H9 (cell line): ENCODE measurements around the gene MED22. TPM values are rescaled to one million over a fixed set of nuclear protein-coding genes. Genes with fewer than 3 reads are reported as not detected.

Experiments used
- DNase-seq: peaks from one replicate; pipeline ENCODE4 v3.0.0-alpha.2; 2017
- H2AFZ ChIP-seq: one replicate; pipeline ENCODE4 v1.6.1; 2013; ENCODE audit warnings: mild to moderate bottlenecking, low read length, control low read depth, moderate library complexity
- H2AK5ac ChIP-seq: 2 replicates; pipeline ENCODE4 v1.6.1; 2013; ENCODE audit warnings: low read length, control low read depth, mixed read lengths; ENCODE audit not compliant: insufficient read length
- H2BK120ac ChIP-seq: one replicate; pipeline ENCODE4 v1.6.1; 2013; ENCODE audit warnings: low read depth, mild to moderate bottlenecking, low read length, control low read depth, inconsistent platforms; ENCODE audit not compliant: poor library complexity, severe bottlenecking
- H2BK12ac ChIP-seq: 2 replicates; pipeline ENCODE4 v1.6.1; 2013; ENCODE audit warnings: low read length, control low read depth, mixed read lengths, low read depth; ENCODE audit not compliant: insufficient read length
- H2BK15ac ChIP-seq: 2 replicates; pipeline ENCODE4 v1.6.1; 2013; ENCODE audit warnings: low read depth, low read length, control low read depth
- H2BK20ac ChIP-seq: one replicate; pipeline ENCODE4 v1.6.1; 2013; ENCODE audit warnings: low read depth, mild to moderate bottlenecking, low read length, control low read depth, inconsistent platforms; ENCODE audit not compliant: poor library complexity, severe bottlenecking
- H2BK5ac ChIP-seq: 2 replicates; pipeline ENCODE4 v1.6.1; 2013; ENCODE audit warnings: low read length, control low read depth, mixed read lengths; ENCODE audit not compliant: insufficient read length
- H3K14ac ChIP-seq: 2 replicates; pipeline ENCODE4 v1.6.1; 2013; ENCODE audit warnings: low read length, control low read depth; ENCODE audit not compliant: insufficient read depth
- H3K18ac ChIP-seq: 2 replicates; pipeline ENCODE4 v1.6.1; 2013; ENCODE audit warnings: low read depth, mild to moderate bottlenecking, mixed read lengths, low read length, control low read depth; ENCODE audit not compliant: insufficient read length
- H3K23ac ChIP-seq: 2 replicates; pipeline ENCODE4 v1.6.1; 2013; ENCODE audit warnings: low read length, control low read depth, mixed read lengths, low read depth; ENCODE audit not compliant: insufficient read length
- H3K23me2 ChIP-seq: 2 replicates; pipeline ENCODE4 v1.6.1; 2013; ENCODE audit warnings: low read depth, mild to moderate bottlenecking, mixed read lengths, low read length, control low read depth; ENCODE audit not compliant: insufficient read length, poor library complexity, severe bottlenecking
- H3K27ac ChIP-seq: 2 replicates; pipeline ENCODE4 v1.5.1; 2013; ENCODE audit warnings: low read length, control low read depth, mixed read lengths, low read depth; ENCODE audit not compliant: insufficient read length
- H3K27me3 ChIP-seq: 2 replicates; pipeline ENCODE4 v1.6.1; 2013; ENCODE audit warnings: low read length, control low read depth, inconsistent platforms; ENCODE audit not compliant: insufficient read depth
- H3K4ac ChIP-seq: 2 replicates; pipeline ENCODE4 v1.6.1; 2013; ENCODE audit warnings: low read depth, mild to moderate bottlenecking, control low read depth, inconsistent platforms, low read length, moderate library complexity
- H3K4me1 ChIP-seq: 2 replicates; pipeline ENCODE4 v1.6.1; 2013; ENCODE audit warnings: low read length, control low read depth, inconsistent platforms; ENCODE audit not compliant: insufficient read depth
- H3K4me2 ChIP-seq: 2 replicates; pipeline ENCODE4 v1.6.1; 2013; ENCODE audit warnings: low read length, control low read depth, mixed read lengths; ENCODE audit not compliant: insufficient read length, insufficient read depth
- H3K56ac ChIP-seq: 2 replicates; pipeline ENCODE4 v1.6.1; 2013; ENCODE audit warnings: low read depth, mild to moderate bottlenecking, mixed read lengths, low read length, control low read depth; ENCODE audit not compliant: insufficient read length
- H3K79me1 ChIP-seq: 2 replicates; pipeline ENCODE4 v1.6.1; 2013; ENCODE audit warnings: low read depth, mild to moderate bottlenecking, moderate library complexity, low read length, control low read depth, inconsistent platforms; ENCODE audit not compliant: insufficient read depth, poor library complexity, severe bottlenecking
- H3K79me2 ChIP-seq: 2 replicates; pipeline ENCODE4 v1.6.1; 2013; ENCODE audit warnings: low read length, control low read depth, inconsistent platforms; ENCODE audit not compliant: insufficient read depth
- H3K9ac ChIP-seq: 2 replicates; pipeline ENCODE4 v1.6.1; 2013; ENCODE audit warnings: low read length, control low read depth, mixed read lengths; ENCODE audit not compliant: insufficient read length; ENCODE audit errors: extremely low read depth
- H3K9me3 ChIP-seq: one replicate; pipeline ENCODE4 v1.6.1; 2013; ENCODE audit warnings: low read depth, low read length, inconsistent platforms; ENCODE audit not compliant: control insufficient read depth
- H3T11ph ChIP-seq: one replicate; pipeline ENCODE4 v1.6.1; 2013; ENCODE audit warnings: mild to moderate bottlenecking, low read length, control low read depth, inconsistent platforms
- H4K20me1 ChIP-seq: one replicate; pipeline ENCODE4 v1.6.1; 2013; ENCODE audit not compliant: control insufficient read depth, insufficient read length, insufficient read depth
- H4K5ac ChIP-seq: 2 replicates; pipeline ENCODE4 v1.6.1; 2013; ENCODE audit warnings: low read depth, mild to moderate bottlenecking, mixed read lengths, low read length, control low read depth; ENCODE audit not compliant: insufficient read length
- H4K8ac ChIP-seq: replicated peaks from 2 replicates; pipeline ENCODE4 v1.6.1; 2013; ENCODE audit warnings: low read length, control low read depth, mixed read lengths, low read depth; ENCODE audit not compliant: insufficient read length
- H4K91ac ChIP-seq: 2 replicates; pipeline ENCODE4 v1.6.1; 2013; ENCODE audit warnings: low read depth, mild to moderate bottlenecking, moderate library complexity, mixed read lengths, low read length, control low read depth; ENCODE audit not compliant: insufficient read length
- H3K27ac Mint-ChIP-seq, 3 experiments: 2 replicates in 2 of 3; 3 replicates in 1 of 3; pipeline ENCODE4 v1.8.0; 2020 to 2021; ENCODE audit warnings: mixed read lengths in 3 of 3, mild to moderate bottlenecking in 1 of 3, moderate library complexity in 1 of 3
- H3K27me3 Mint-ChIP-seq: 2 replicates; pipeline ENCODE4 v1.8.0; 2021; ENCODE audit warnings: low read depth, mild to moderate bottlenecking, moderate library complexity, mixed read lengths
- H3K36me3 Mint-ChIP-seq, 3 experiments: 2 replicates in 2 of 3; 3 replicates in 1 of 3; pipeline ENCODE4 v1.8.0; 2020 to 2021; ENCODE audit warnings: low read depth in 3 of 3, mixed read lengths in 3 of 3; ENCODE audit not compliant: insufficient read depth in 1 of 3
- H3K4me1 Mint-ChIP-seq, 2 experiments: 2 replicates each; pipeline ENCODE4 v1.8.0; 2020; ENCODE audit warnings: mixed read lengths in 2 of 2
- H3K4me3 Mint-ChIP-seq, 2 experiments: 2 replicates in 1 of 2; 3 replicates in 1 of 2; pipeline ENCODE4 v1.8.0; 2020 to 2021; ENCODE audit warnings: mild to moderate bottlenecking in 2 of 2, mixed read lengths in 2 of 2, moderate library complexity in 1 of 2
- H3K9me3 Mint-ChIP-seq, 2 experiments: 2 replicates in 1 of 2; 3 replicates in 1 of 2; pipeline ENCODE4 v1.8.0; 2020; ENCODE audit warnings: mild to moderate bottlenecking in 2 of 2, mixed read lengths in 2 of 2, moderate library complexity in 1 of 2
- WGBS: extraction: QIAGEN DNeasy Blood & Tissue Kit; methylation state at CpG from one replicate; pipeline ENCODE4 v1.1.7; 2013; ENCODE audit warnings: missing lambda C conversion rate, low lambda C conversion rate, mixed read lengths; ENCODE audit not compliant: insufficient read length; ENCODE audit errors: extremely low coverage; 5-methylcytosine and 5-hydroxymethylcytosine counted together
- total RNA-seq: library from RNA; stranded (reverse); gene quantifications from 2 replicates; pipeline ENCODE4 v1.2.1, GENCODE V29; 2021
- TF ChIP-seq, protein P1 (sequence below): fragments of 200-600 bp; sonication (generic); conservative IDR thresholded peaks from 3 replicates; pipeline ENCODE4 v1.8.0; 2021; ENCODE audit warnings: antibody characterized with exemption, mild to moderate bottlenecking

MED22 gene
- total RNA-seq, 1 experiment from 2014 or later = 60.1 TPM

DNA sequence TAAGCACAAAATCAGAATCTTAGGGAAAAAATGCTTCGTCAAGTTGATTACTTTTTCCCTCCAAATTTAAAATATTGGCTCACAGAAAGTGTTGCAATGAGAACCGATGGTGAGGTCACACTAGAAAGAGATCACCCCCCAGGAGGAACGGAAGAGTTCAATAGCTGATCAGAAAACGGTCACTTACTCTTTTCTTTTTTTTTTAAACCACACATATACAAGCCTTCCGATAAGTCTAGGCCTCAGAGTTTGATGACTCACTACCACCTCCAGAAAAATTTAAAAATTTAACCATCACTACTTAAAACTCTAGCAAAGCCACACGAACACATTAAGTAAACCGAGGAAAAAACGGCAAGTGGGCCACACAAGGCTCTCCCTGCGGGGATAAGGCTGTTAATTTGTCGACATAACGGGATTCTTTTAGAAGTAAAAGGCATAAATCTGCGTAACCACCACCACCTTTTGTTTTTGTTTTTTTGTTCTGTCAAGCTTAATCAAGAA, 26.7 kb upstream of the MED22 start:
- no peak for DNase-seq
- Histone ChIP-seq H2BK120ac (no peak overlapping the region), H3K4me2 (peak overlapping the region; percentile 98), H2BK5ac (no peak overlapping the region), H2AFZ (no peak overlapping the region), H3K23me2 (peaks cover 6% of the 10 kb centered on the region), H3K18ac (no peak overlapping the region), H4K5ac (no peak overlapping the region), H3K9ac (peak overlapping the region; percentile 75), H3K4me1 (no peaks in the 10 kb centered on the region), H3K14ac (no peak overlapping the region), H2BK15ac (no peak overlapping the region), H3T11ph (no peak overlapping the region), H4K91ac (no peak overlapping the region), H4K20me1 (no peaks in the 10 kb centered on the region), H2BK20ac (no peak overlapping the region), H4K8ac (no peak overlapping the region), H2BK12ac (no peak overlapping the region), H3K27ac (no peak overlapping the region), H3K27me3 (no peaks in the 10 kb centered on the region), H3K56ac (no peak overlapping the region), H3K9me3 (no peaks in the 10 kb centered on the region), H2AK5ac (no peak overlapping the region), H3K79me2 (peaks cover 42% of the 10 kb centered on the region; the same call in 1 of the 2 replicates), H3K4ac (no peak overlapping the region), H3K79me1 (peaks cover 16% of the 10 kb centered on the region), H3K23ac (no peak overlapping the region)
- TF ChIP-seq, protein P1, sequence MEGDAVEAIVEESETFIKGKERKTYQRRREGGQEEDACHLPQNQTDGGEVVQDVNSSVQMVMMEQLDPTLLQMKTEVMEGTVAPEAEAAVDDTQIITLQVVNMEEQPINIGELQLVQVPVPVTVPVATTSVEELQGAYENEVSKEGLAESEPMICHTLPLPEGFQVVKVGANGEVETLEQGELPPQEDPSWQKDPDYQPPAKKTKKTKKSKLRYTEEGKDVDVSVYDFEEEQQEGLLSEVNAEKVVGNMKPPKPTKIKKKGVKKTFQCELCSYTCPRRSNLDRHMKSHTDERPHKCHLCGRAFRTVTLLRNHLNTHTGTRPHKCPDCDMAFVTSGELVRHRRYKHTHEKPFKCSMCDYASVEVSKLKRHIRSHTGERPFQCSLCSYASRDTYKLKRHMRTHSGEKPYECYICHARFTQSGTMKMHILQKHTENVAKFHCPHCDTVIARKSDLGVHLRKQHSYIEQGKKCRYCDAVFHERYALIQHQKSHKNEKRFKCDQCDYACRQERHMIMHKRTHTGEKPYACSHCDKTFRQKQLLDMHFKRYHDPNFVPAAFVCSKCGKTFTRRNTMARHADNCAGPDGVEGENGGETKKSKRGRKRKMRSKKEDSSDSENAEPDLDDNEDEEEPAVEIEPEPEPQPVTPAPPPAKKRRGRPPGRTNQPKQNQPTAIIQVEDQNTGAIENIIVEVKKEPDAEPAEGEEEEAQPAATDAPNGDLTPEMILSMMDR = no peak
- H3K4me1 Mint-ChIP-seq = peaks cover 11 to 13% of the 10 kb centered on the region in 2 experiments
- H3K27ac Mint-ChIP-seq = peak overlapping the region; percentile 82 to 97 (median 95); a peak in 5 of 7 replicates
- H3K27me3 Mint-ChIP-seq = peaks cover 30% of the 10 kb centered on the region
- H3K4me3 Mint-ChIP-seq = peak overlapping the region; percentile 95 to 98
- H3K36me3 Mint-ChIP-seq = peaks cover 19 to 42% (median 33%) of the 10 kb centered on the region in 3 experiments; a peak in 6 of 7 replicates
- no CpG with 5 or more reads among the region's 12 CpGs for WGBS
- peaks cover 3 to 4% of the 10 kb centered on the region in 2 experiments; a peak in 3 of 5 replicates for H3K9me3 Mint-ChIP-seq
